OCI-LY1 (cell line): ENCODE measurements around the gene YIPF5.

Experiments used
- EZH2 ChIP-seq: fragments of 200-600 bp; sonication (generic), shearing (Covaris generic); IDR thresholded peaks from 2 replicates; pipeline ENCODE4 v1.8.0; 2017; ENCODE audit warnings: borderline replicate concordance, mixed run types, mild to moderate bottlenecking, antibody characterized with exemption, low read length, moderate library complexity, mixed read lengths
- TF ChIP-seq, protein P1 (sequence below): fragments of 200-600 bp; sonication (generic), shearing (Covaris generic); IDR thresholded peaks from 2 replicates; pipeline ENCODE4 v1.5.1; 2017; ENCODE audit warnings: mild to moderate bottlenecking, antibody characterized with exemption, low read length, moderate library complexity, mixed read lengths

DNA sequence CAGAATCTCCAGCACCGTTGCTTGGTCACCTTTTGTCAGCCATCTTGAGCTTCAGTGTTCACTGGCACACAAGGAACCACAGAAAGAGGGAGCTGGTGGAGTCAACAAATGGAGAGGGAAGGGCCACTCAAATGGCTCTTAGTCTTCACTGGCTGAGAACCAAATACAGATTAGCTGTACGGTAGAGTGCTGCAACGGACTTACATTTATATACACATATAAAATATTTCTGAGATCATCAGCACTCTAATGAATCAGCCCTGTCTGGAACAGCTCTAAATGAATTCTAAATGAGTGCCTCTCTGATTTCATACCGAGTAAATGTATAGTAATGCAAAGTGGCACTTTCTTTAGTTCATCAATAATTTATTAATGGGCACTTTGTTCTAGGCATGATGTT is 25.0 kb upstream of the YIPF5 start:
- TF ChIP-seq, protein P1, sequence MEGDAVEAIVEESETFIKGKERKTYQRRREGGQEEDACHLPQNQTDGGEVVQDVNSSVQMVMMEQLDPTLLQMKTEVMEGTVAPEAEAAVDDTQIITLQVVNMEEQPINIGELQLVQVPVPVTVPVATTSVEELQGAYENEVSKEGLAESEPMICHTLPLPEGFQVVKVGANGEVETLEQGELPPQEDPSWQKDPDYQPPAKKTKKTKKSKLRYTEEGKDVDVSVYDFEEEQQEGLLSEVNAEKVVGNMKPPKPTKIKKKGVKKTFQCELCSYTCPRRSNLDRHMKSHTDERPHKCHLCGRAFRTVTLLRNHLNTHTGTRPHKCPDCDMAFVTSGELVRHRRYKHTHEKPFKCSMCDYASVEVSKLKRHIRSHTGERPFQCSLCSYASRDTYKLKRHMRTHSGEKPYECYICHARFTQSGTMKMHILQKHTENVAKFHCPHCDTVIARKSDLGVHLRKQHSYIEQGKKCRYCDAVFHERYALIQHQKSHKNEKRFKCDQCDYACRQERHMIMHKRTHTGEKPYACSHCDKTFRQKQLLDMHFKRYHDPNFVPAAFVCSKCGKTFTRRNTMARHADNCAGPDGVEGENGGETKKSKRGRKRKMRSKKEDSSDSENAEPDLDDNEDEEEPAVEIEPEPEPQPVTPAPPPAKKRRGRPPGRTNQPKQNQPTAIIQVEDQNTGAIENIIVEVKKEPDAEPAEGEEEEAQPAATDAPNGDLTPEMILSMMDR = no peak
- no peak for TF ChIP-seq EZH2
